HuH-7.5 (cell line): ENCODE data around the gene SRL.

ENCODE experiments used
- DNase-seq: peaks from one replicate; pipeline ENCODE4 v3.0.0; 2011; ENCODE audit warnings: low spot score

SRL gene

DNA sequence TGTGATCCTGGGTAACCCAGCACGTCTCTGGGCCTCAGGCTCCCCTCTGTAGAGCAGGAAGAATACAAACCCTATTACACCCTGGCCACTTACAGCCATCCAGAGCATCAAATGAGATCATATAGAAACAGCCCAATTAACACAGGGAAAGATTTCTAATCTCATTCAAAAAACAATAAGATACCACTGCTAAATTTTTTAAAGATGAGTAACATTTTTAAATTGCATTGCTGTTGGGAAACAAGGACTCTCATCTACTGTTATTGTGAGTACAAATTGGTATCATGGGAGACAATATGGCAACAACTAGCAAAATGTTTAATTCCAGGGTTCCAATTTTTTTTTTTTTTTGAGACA is 41.1 kb downstream of the SRL start:
- DNase-seq: no peak

DNA sequence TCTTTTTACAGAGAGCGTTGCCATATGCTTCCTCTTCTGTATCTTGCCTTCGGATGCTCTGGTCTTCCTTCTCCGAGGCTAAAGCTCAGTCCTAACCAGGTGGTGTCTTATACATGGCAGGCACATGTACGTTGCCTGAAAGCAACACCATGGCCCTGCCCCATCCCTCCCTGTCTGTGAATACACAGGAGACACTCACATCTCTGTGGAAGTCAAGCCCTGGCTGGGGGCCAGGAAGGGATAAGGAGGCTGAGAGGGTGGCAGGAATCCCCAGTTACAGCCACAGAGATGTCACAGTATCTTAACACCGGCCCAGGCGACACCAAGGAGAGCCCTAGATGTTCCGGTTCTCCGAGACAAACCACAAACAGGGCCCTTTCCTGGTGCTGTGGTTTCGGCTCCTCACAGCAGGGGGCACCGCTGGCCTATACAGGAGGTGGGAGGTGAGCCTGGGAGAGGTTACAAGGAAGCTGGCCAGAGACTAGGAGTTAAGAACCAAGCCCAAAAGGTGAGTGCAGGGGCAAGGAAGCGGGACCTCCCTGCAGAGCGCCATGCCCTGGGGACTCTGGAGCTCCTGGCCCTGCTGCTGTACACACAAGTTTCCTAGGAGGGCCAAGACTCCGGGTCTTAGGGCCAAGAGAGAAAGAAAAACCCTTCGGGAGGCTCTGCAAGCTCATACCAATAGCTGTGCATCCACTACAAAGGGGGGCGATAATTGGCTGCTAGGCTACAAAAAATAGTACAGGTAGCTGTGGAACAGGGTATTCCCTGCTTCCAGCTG is 41.7 kb downstream of the SRL start:
- peak; percentile 82 for DNase-seq

DNA sequence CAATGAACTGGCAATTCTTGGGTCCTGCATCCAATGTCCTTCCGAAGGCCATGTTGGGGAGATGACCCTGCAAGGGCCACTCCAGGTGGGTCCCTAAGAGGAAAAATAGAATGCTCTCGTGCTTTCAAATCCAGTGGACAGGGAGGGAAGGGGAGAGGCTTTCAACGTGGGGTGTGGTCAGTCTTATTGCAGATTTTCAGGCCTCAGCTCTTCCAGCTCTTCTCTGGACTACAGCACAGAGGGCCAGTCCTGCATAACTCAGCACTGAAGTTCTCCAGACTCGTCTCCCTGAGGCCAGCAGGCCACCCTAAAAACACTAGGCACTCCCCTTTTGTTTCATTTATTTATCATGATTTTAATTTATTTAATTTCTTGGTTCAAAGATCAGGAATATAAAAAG is 43.1 kb downstream of the SRL start:
- DNase-seq: no peak

GRCh38 chr16:4194661-4195060 is 47.2 kb downstream of the SRL start:
- no peak for DNase-seq

- DNase-seq: no peak
These were observed 48.0 kb downstream of the SRL start for GRCh38 chr16:4193920-4194319.

GRCh38 chr16:4192206-4192605 is 49.7 kb downstream of the SRL start:
- no peak for DNase-seq

DNA sequence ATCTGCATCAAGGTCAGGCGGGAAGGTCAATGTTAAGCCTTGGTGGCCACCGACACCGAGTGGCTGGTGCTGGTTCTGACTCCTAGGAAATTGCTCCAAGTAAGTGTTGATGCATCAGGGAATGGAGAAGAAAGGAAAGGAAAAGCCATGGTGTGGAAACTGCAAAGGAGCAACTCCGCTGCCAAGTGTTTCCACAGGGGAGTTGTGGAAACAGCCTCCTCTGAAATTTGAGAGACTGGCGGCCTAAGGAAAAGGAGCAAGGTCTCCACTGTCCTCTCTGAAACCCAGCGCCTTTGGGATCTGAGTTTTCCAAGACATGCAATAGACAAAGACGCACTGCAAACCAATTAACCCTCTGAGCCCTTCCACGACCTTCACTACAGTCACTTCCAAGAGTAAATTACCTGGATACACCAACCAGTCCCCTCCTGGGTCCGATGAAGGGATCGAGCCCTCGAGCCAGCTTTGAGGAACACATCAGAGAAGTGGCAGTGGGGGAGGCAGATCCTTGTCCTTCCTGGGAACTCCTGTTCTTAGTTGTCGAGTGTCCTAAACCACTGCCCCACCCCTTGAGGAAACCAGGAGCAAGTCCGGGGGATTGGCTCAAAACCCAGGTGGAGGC is 51.1 kb downstream of the SRL start:
- DNase-seq: no peak

DNA sequence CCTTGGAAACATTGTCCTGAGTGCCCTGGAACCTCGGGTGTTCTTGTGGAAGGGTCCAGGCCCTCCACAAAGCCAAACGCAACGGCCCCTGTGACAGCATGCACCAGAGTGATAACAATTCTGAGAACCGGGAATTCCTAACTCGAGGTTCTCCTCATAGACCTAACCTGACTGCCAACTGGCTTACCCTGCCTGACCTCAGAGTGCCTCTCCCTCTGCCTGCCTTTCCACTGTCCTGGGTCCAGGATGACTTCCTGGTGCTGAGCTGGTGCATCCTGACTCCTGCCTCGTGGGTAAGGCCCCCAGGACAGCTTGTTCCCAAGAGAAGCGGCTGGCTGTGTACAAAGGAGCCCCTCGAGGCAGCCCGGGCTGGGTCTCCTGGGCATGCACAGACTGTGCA is 51.8 kb downstream of the SRL start:
- no peak for DNase-seq

DNA sequence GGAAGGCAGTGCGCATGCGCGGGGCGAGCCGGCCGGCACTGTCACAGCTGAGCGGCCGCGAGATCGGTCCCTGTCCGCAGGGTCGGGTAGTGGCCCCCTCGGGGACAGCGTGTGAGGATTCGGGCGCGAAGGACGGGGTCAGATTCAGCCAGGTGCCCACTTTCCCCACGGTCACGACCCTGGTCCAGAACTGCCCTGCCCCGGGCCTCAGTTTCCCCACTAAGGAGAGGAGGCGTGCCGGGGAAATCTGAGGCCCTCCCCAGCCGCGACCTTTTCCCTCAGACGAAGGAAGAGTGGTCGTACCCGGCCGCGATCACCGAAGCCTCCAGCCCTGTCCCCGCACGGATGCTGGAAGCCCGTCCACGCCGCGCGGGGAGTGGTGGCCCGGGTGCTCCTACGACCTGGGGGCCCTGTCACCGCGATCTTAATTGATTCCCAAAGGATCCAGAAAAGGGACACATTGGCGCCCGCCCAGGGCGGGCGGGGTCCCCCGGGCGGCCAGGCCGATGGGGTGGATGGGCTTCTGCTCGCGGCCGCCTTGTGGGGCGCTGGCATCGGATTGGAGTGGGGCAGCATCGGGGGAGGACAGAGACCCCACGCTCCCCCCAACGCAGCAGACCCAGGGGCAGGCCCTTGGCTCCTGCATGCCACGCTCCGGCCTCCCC is 57.7 kb downstream of the SRL start:
- DNase-seq: no peak

- DNase-seq: peak; percentile 96
These were observed 58.4 kb downstream of the SRL start for GRCh38 chr16:4183237-4184037.

DNA sequence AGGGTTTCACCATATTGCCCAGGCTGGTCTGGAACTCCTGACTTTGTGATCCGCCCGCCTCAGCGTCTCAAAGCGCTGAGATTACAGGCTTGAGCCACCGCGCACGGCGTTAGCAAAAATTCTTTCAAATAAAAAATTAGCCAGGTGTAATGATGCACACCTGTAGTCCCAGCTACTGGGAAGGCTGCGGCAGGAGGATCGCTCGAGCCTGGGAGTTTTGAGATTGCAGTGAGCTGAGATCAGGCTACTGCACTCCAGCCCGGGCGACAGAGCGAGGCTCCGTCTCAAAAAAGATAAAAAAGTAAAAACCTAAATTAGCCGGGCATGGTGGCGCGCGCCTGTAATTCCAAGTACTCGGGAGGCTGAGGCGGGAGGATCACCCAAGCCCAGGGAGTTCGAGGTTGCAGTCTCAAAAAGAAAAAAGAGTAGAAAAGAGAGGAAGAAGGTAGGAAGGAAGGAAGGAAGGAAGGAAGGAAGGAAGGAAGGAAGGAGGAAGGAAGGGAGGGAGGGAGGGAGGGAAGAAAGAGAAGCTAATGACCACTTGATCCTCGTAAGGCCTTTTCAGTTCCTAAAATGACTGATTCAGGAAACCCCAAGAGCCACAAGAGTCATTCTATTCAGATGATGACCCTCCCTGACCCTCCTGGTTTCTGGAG is 59.2 kb downstream of the SRL start:
- DNase-seq: no peak

GRCh38 chr16:4180511-4180910 is 61.4 kb downstream of the SRL start:
- no peak for DNase-seq

GRCh38 chr16:4179763-4180260 is 62.1 kb downstream of the SRL start:
- no peak for DNase-seq

DNA sequence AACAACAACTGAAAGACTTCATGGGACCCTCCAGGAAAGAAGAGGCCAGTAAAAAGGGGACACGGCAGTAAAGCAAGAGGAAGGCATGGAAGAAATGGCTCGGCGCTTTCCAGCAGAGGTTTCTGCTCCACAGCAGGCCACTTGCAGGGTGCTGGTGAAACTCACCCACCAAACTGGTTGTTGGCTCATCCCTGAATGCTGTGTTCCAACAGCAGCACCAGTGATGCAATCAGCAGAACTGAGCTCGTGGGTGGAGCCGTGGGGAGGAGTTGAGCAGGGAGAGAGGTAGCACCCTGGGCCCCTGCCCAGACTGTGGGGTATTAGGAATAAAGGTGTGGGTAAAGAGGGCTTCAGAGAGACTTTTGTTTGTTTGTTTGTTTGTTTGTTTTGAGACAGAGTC is 62.9 kb downstream of the SRL start:
- DNase-seq: no peak

DNA sequence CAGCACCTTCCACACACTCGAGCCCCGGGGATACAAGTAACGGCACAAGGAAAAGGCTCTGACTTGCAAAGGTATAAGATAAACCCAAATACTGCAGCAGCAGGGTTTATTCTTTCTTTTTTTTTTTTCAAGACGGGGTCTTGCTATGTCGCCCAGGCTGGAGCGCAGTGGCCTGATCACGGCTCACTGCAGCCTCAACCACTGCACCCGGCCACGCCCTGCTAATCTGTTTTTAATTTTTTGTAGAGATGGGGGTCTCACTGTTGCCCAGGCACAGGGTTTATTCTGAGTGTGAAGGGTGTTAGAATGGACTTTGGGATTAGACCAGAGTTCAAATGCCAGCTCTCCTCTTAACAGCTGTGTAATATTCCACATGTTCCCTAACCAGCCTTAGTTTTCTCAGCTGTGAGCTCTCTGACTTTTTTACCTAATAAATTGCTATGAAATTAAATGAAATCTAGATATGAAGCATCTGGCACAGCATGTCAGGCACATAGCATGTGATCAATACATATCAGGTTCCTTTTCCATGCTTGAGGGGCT is 63.3 kb downstream of the SRL start:
- no peak for DNase-seq

DNA sequence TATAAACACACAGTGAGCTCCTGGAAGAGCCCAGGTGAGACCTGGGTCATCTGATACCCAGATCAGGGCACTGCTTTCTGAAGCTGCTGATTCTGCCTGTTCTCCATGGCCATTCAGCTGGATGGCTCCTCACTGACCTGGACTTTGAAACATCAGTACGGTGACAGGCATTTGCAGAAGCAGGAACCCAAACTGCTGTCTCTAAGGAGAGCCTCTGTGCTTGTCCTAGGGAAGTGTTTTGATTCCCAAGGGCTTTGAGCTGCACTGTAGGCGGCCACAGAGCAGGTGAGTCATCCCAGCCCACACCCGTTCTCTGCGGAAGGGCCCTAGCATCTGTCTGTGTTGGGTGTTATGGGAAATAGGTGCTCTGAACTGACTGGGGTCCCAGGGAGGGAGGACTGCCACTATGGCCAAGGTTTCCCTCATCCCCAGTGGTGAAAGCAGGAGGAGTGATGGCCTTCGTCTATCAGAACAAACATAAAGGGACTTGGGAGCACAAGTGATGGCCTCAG is 64.9 kb downstream of the SRL start:
- DNase-seq: no peak

DNA sequence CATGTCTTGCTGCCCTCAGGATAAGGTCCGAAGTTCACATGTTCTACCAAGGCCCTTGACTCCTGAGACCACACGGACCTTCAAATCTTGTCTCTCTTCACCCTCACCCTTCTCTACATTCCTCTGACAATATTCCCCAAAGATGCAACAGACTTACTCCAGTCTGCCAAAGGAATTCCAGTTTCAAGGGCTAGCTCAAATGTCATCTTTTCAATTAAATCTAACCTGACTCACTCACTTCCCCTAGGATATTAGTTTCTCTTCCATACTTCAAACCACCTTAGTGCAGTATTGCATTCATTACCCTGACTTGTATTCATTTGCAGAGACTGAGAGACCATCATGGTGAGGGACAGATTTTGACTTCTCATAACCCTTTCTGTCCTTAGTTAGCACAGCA is 66.0 kb downstream of the SRL start:
- DNase-seq: no peak

DNA sequence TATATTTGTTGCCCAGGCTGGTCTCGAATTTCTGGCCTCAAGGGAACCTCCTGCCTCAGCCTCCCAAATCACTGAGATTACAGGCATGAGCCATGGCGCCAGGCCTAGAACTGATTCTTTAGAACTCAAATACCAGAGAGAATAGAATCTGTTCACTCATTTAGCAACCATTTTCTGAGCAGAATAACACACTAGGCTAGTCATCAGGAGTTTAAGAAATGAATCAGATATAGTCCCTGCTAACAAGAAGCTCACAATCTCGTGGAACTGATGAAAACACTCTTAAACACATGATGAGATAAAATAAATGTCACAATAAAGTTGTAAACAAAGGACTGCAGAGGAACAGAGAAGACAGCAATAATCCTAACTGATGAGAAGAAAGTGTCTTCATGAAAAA is 69.8 kb downstream of the SRL start:
- no peak for DNase-seq

DNA sequence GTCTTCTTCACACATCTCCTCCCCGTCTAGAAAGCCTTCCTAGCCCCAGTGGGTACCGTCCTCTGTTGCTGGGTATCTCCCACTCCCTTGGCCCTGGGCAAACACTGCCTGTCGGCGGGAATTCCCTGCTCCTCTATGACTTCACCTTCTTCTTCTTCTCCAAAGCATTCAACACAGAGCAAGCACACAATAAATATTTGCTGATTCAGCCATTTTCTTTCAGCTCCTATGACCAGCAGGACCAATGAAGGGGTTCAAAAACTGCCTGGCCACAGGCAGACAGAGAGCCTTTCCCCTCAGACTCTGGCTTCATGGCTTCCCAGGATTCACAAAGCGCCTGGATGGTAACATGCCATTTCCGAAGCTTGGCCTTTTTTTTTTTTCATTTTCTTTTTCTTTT is 72.5 kb downstream of the SRL start:
- DNase-seq: no peak

DNA sequence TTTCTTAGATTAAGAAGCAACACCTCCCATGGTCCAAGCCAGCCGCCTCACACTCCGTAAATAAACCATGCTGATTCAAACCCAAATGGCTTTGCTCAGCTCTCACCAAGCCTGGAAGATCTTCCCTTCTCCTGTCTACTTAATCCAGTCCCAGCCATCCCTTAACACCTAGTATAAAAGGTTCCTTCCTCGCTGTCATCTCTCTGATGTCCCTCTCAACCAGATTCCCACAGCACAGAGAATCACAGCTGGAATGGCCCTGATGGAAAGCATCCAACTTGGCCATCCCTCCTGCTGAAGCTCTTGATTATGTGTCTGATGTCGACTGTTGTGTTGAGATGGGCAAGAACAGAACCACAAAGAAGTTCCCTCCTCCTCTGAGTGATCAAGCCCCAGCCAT is 75.1 kb downstream of the SRL start:
- DNase-seq: no peak

GRCh38 chr16:4160658-4161430 is 81.0 kb downstream of the SRL start:
- DNase-seq: no peak
